Vagina (tissue), 2 donors: ENCODE results near the gene ZSCAN10. TPM values are rescaled to one million over a fixed set of nuclear protein-coding genes. Genes with fewer than 3 reads are reported as not detected.

Experiments
- DNase-seq, 2 donors: peaks; one replicate each; pipeline ENCODE4 v3.0.0-alpha.2; 2017; ENCODE audit errors: extremely low spot score in 2 of 2
- H3K27ac ChIP-seq: fragments of 200-600 bp; sonication (generic); one replicate; pipeline ENCODE4 v1.5.1; 2019
- H3K27me3 ChIP-seq: fragments of 200-600 bp; sonication (generic); one replicate; pipeline ENCODE4 v1.5.1; 2019
- H3K36me3 ChIP-seq, 2 donors: fragments of 200-600 bp; sonication (generic); one replicate each; pipeline ENCODE4 v1.5.1; 2017 to 2019
- H3K4me1 ChIP-seq: fragments of 200-600 bp; sonication (generic); one replicate; pipeline ENCODE4 v1.5.1; 2019
- H3K4me3 ChIP-seq, 2 donors: fragments of 200-600 bp; sonication (generic); 1 replicate in 1 of 2; 2 replicates in 1 of 2; pipeline ENCODE4 v1.5.1; 2016 to 2019
- H3K9me3 ChIP-seq: fragments of 200-600 bp; sonication (generic); one replicate; pipeline ENCODE4 v1.5.1; 2019
- CTCF ChIP-seq, 3 experiments: fragments of 450-650 bp in 2 of 3; fragments of 200-600 bp in 1 of 3; sonication (generic) in 1 of 3; IDR thresholded peaks; one replicate each; pipeline ENCODE4 v1.5.1; 2017 to 2019; ENCODE audit warnings: antibody characterized with exemption in 3 of 3, mild to moderate bottlenecking in 2 of 3, moderate library complexity in 2 of 3
- POLR2A ChIP-seq, 2 donors: fragments of 450-650 bp; IDR thresholded peaks; one replicate each; pipeline ENCODE4 v1.6.1; 2017; ENCODE audit warnings: antibody characterized with exemption in 2 of 2, mild to moderate bottlenecking in 2 of 2, moderate library complexity in 2 of 2
- POLR2AphosphoS5 ChIP-seq, 2 donors: sonication (generic); formaldehyde crosslinking; IDR thresholded peaks; one replicate each; pipeline ENCODE4 v1.9.0; 2017; ENCODE audit warnings: antibody characterized with exemption in 2 of 2, mild to moderate bottlenecking in 2 of 2, low read depth in 1 of 2; ENCODE audit not compliant: insufficient read depth in 1 of 2
- intact Hi-C: fragments of 100-400 bp; cut with DNase I; formaldehyde crosslinking; loops from one replicate; pipeline ENCODE4 v1.15.1; 2023
- total RNA-seq: library from RNA; depleted of rRNA; stranded (reverse); fragments of >200 nt; gene quantifications from one replicate; pipeline ENCODE4 v1.2.3, GENCODE V29; 2016

Gene ZSCAN10
- total RNA-seq, 1 donor from 2014 or later: not detected

- intact Hi-C loops: no loop called here
- H3K27ac ChIP-seq: no peak overlapping the region
- TF ChIP-seq CTCF (IDR thresholded peaks at IDR 0.05): no peak
- H3K4me3 ChIP-seq: no peak overlapping the region
- H3K9me3 ChIP-seq: no peaks in the 10 kb centered on the region
- no peaks in the 10 kb centered on the region for H3K36me3 ChIP-seq
- peaks cover 8% of the 10 kb centered on the region for H3K4me1 ChIP-seq
- DNase-seq: no peak
- no peaks in the 10 kb centered on the region for H3K27me3 ChIP-seq
These were observed 2.9 kb upstream of the ZSCAN10 start for GRCh38 chr16:3101841-3102470.

GRCh38 chr16:3101018-3101840 lies 2.1 kb upstream of the ZSCAN10 start:
- Histone ChIP-seq H3K9me3 (no peaks in the 10 kb centered on the region), H3K4me3 (no peak overlapping the region), H3K36me3 (no peaks in the 10 kb centered on the region), H3K27ac (no peak overlapping the region), H3K27me3 (no peaks in the 10 kb centered on the region), H3K4me1 (peaks cover 5% of the 10 kb centered on the region)
- TF ChIP-seq POLR2A (IDR thresholded peaks at IDR 0.05): no peak
- DNase-seq: no peak
- intact Hi-C loops: no loop called here

GRCh38 chr16:3099732-3100499 lies 822 bp upstream of the ZSCAN10 start:
- no peaks in the 10 kb centered on the region for H3K36me3 ChIP-seq
- DNase-seq: no peak
- H3K4me3 ChIP-seq: peak overlapping the region; percentile 2 to 15
- H3K4me1 ChIP-seq: peaks cover 5% of the 10 kb centered on the region
- H3K27me3 ChIP-seq: no peaks in the 10 kb centered on the region
- TF ChIP-seq CTCF (IDR thresholded peaks at IDR 0.05) (no peak), POLR2AphosphoS5 (IDR thresholded peaks at IDR 0.05; ENCODE audit: insufficient read depth in 1 of 2, low read depth in 1 of 2) (no peak), POLR2A (IDR thresholded peaks at IDR 0.05) (no peak)
- no peaks in the 10 kb centered on the region for H3K9me3 ChIP-seq
- H3K27ac ChIP-seq: no peak overlapping the region
- intact Hi-C loops: no loop called here

GRCh38 chr16:3099395-3099731 lies 269 bp upstream of the ZSCAN10 start:
- DNase-seq: no peak
- H3K4me3 ChIP-seq: no peak overlapping the region
- intact Hi-C loops: no loop called here

More at GRCh38 chr16:3099395-3099731, 269 bp upstream of the ZSCAN10 start:
- no peak overlapping the region for H3K27ac ChIP-seq
- peaks cover 5% of the 10 kb centered on the region for H3K4me1 ChIP-seq
- H3K9me3 ChIP-seq: no peaks in the 10 kb centered on the region
- H3K36me3 ChIP-seq: no peaks in the 10 kb centered on the region
- TF ChIP-seq POLR2A (IDR thresholded peaks at IDR 0.05): no peak
- TF ChIP-seq POLR2AphosphoS5 (IDR thresholded peaks at IDR 0.05; ENCODE audit: insufficient read depth in 1 of 2, low read depth in 1 of 2): no peak
- no peak for TF ChIP-seq CTCF (IDR thresholded peaks at IDR 0.05)
- H3K27me3 ChIP-seq: no peaks in the 10 kb centered on the region
